22Rv1 (cell line): ENCODE results near the gene ENKD1.
A peak's percentile ranks its signal among the peaks of the same experiment; 100 is the strongest.

Source experiments
- CTCF ChIP-seq: fragments of 450-650 bp; IDR thresholded peaks from 2 replicates; pipeline ENCODE4 v1.5.1; 2017; ENCODE audit warnings: mild to moderate bottlenecking
- ZFX ChIP-seq: fragments of 450-650 bp; IDR thresholded peaks from 2 replicates; pipeline ENCODE4 v1.6.1; 2017; ENCODE audit warnings: antibody characterized with exemption, borderline replicate concordance

- TF ChIP-seq CTCF (peak; percentile 78), ZFX (no peak)
Observed at GRCh38 chr16:67667817-67668494, 1.4 kb upstream of the ENKD1 start.
